Measurements from ENCODE around the gene ABR. TPM values are rescaled to one million over a fixed set of nuclear protein-coding genes. Genes with fewer than 3 reads are reported as not detected.
"Not testable (repeated sequence)": the region's sequence is repeated elsewhere in the genome, so short reads cannot be mapped to it uniquely, and the experiment has no call there.

The ABR gene
- total and polyA plus RNA-seq, 2 of the 13 experiments (the other 11 are each of a cell fraction or from before 2014, with no cell fraction given), result 12.4 to 40.4 TPM

GRCh38 chr17:1074886-1075605, 104.7 kb downstream of the ABR start (continued):
- no peak for TF ChIP-seq ATF6 (CRISPR knock-in tag; conservative IDR thresholded peaks at IDR 0.05)
- TF ChIP-seq, protein P1, sequence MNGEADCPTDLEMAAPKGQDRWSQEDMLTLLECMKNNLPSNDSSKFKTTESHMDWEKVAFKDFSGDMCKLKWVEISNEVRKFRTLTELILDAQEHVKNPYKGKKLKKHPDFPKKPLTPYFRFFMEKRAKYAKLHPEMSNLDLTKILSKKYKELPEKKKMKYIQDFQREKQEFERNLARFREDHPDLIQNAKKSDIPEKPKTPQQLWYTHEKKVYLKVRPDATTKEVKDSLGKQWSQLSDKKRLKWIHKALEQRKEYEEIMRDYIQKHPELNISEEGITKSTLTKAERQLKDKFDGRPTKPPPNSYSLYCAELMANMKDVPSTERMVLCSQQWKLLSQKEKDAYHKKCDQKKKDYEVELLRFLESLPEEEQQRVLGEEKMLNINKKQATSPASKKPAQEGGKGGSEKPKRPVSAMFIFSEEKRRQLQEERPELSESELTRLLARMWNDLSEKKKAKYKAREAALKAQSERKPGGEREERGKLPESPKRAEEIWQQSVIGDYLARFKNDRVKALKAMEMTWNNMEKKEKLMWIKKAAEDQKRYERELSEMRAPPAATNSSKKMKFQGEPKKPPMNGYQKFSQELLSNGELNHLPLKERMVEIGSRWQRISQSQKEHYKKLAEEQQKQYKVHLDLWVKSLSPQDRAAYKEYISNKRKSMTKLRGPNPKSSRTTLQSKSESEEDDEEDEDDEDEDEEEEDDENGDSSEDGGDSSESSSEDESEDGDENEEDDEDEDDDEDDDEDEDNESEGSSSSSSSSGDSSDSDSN (CRISPR knock-in tag; IDR thresholded peaks at IDR 0.05), result no peak

DNA sequence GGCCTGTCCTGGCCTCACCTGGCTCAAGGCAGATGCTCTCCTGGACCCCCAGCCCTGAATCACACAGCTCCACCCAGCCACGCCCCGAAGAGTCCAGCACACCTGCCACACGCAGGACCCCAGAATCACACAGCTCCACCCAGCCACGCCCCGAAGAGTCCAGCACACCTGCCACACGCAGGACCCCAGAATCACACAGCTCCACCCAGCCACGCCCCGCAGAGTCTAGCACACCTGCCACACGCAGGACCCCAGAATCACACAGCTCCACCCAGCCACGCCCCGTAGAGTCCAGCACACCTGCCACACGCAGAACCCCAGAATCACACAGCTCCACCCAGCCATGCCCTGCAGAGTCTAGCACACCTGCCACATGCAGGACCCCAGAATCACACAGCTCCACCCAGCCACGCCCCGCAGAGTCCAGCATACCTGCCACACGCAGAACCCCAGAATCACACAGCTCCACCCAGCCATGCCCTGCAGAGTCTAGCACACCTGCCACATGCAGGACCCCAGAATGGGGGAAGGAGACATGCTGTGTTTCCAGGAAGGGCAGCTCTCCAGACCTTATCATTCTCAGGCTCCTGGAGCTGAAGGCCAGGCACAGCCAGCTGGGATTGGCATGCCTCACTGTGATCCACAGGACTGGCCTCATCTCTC, 105.7 kb downstream of the ABR start:
- H4K20me1 ChIP-seq (ENCODE audit: insufficient read depth, low read length); H2AFZ ChIP-seq (ENCODE audit: low read length); H3K4me2 ChIP-seq (ENCODE audit: low read depth, low read length); DNase-seq (ENCODE audit: low spot score); H3K4me1 ChIP-seq (ENCODE audit: insufficient read depth, low read length); H3K9me3 ChIP-seq (ENCODE audit: low read length); H3K79me2 ChIP-seq (ENCODE audit: insufficient read depth, low read length); POLR2A ChIA-PET; H3K36me3 ChIP-seq (replicated peaks in 1 of 2; ENCODE audit: control insufficient read depth in 1 of 2, insufficient read depth in 2 of 2, low read length in 2 of 2); H3K4me3 ChIP-seq (replicated peaks in 1 of 3; ENCODE audit: insufficient read depth in 1 of 3, low read depth in 2 of 3, low read length in 3 of 3); in situ Hi-C loops (cut with HindIII; ENCODE audit: extremely low pct_ligation_motif_present, low pct_unique_long_range_greater_than_20kb); FAIRE-seq; BruUV-seq (replicated peaks); H3K9ac ChIP-seq (ENCODE audit: insufficient read depth, low read depth, low read length); CTCF ChIA-PET (ENCODE audit: low intra/inter-chr PET ratio, low total read pairs); intact Hi-C loops (cut with micrococcal nuclease; ENCODE audit: unreplicated experiment); H3K27ac ChIP-seq (ENCODE audit: extremely low read length, insufficient read depth, low read length); ATAC-seq; H3K27me3 ChIP-seq (ENCODE audit: control insufficient read depth in 1 of 2, insufficient read depth in 2 of 2, low read length in 2 of 2): not testable (repeated sequence)
- 100% methylated on average over 5 of the region's 15 CpGs for WGBS (ENCODE audit: low lambda C conversion rate)
